ENCODE measurements around the gene PDE6B. TPM values are rescaled to one million over a fixed set of nuclear protein-coding genes. Genes with fewer than 3 reads are reported as not detected.
A peak's percentile ranks its signal among the peaks of the same experiment; 100 is the strongest.

PDE6B gene
- total and polyA plus RNA-seq, 2 of the 13 experiments (the other 11 are each of a cell fraction or from before 2014, with no cell fraction given), result 0.38 to 0.40 TPM

GRCh38 chr4:674172-675035 lies 49.0 kb downstream of the PDE6B start, which contains the start of the genes ATP5ME and MYL5 (continued):
- 0 out of 2 replicates have a peak, but pooled peaks have one; percentile 50 for TF ChIP-seq ZFP41 (CRISPR knock-in tag; IDR thresholded peaks at IDR 0.05; ENCODE audit: borderline replicate concordance)
- no peak for TF ChIP-seq NBN (conservative IDR thresholded peaks at IDR 0.05)
- 0 out of 2 replicates have a peak, but pooled peaks have one; percentile 5 for TF ChIP-seq SNAPC2 (CRISPR knock-in tag; IDR thresholded peaks at IDR 0.05)
- no peak for TF ChIP-seq ZNF629 (CRISPR knock-in tag; conservative IDR thresholded peaks at IDR 0.05)
- no peak for TF ChIP-seq ZNF781 (CRISPR knock-in tag; IDR thresholded peaks at IDR 0.05; ENCODE audit: borderline replicate concordance, not compliant biosample characterization)
- TF ChIP-seq FOXP1 (IDR thresholded peaks at IDR 0.05), result no peak
- TF ChIP-seq FOXP1 (CRISPR knock-in tag; IDR thresholded peaks at IDR 0.05), result 0 out of 2 replicates have a peak, but pooled peaks have one; percentile 10
- peak; percentile 79 for TF ChIP-seq ZNF225 (CRISPR knock-in tag; IDR thresholded peaks at IDR 0.05)
- TF ChIP-seq NCOA2 (CRISPR knock-in tag; IDR thresholded peaks at IDR 0.05), result peak; percentile 24; the same call in 1 of the 2 replicates
- no peak for TF ChIP-seq NR1H2 (CRISPR knock-in tag; IDR thresholded peaks at IDR 0.05; ENCODE audit: borderline replicate concordance, low read depth)
- TF ChIP-seq BATF2 (CRISPR knock-in tag; IDR thresholded peaks at IDR 0.05), result 0 out of 2 replicates have a peak, but pooled peaks have one; percentile 17
- TF ChIP-seq HBP1 (CRISPR knock-in tag; IDR thresholded peaks at IDR 0.05; ENCODE audit: low read depth), result no peak; the same call in 1 of the 2 replicates
- TF ChIP-seq STAT6 (CRISPR knock-in tag; IDR thresholded peaks at IDR 0.05; ENCODE audit: borderline replicate concordance), result no peak; the same call in 1 of the 2 replicates
- peak; percentile 35; the same call in 1 of the 2 replicates for TF ChIP-seq NFYC (CRISPR knock-in tag; IDR thresholded peaks at IDR 0.05)
- peak; percentile 79 for TF ChIP-seq ARID4A (CRISPR knock-in tag; IDR thresholded peaks at IDR 0.05; ENCODE audit: borderline replicate concordance)
- TF ChIP-seq EP300 (IDR thresholded peaks at IDR 0.05; ENCODE audit: low read depth in 2 of 2, low read length in 2 of 2), result 0 out of 4 replicates have a peak, but pooled peaks of 1 of the 2 experiments have one; percentile 10
- no peak; the same call in 1 of the 2 replicates for TF ChIP-seq EP300 (CRISPR knock-in tag; IDR thresholded peaks at IDR 0.05; ENCODE audit: borderline replicate concordance)
- TF ChIP-seq HNF4A (CRISPR knock-in tag; IDR thresholded peaks at IDR 0.05), result no peak
- TF ChIP-seq ZC3H13 (CRISPR knock-in tag; IDR thresholded peaks at IDR 0.05), result peak; percentile 58
